ENCODE results near the gene SYNDIG1.

DNA sequence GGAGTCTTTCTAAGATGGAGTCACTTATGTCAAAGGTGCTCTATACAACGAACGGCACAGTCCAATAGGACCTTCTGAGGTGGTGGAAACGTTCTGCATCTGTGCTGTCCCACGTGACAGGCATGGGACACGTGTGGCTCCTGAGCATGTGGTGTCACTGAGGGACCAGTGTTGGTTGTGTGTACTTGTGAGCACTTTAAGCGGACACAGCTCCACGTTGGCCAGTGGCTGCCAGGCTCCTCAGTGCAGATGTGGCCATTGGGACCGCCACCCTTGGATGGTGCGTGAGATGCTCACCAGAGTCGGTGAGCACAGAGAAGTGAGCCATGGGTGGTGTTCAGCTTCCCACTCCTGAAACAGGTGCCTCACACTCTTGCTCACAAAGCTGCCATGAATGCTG, 110.0 kb downstream of the SYNDIG1 start:
- TF ChIP-seq, protein P1, sequence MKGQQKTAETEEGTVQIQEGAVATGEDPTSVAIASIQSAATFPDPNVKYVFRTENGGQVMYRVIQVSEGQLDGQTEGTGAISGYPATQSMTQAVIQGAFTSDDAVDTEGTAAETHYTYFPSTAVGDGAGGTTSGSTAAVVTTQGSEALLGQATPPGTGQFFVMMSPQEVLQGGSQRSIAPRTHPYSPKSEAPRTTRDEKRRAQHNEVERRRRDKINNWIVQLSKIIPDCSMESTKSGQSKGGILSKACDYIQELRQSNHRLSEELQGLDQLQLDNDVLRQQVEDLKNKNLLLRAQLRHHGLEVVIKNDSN (IDR thresholded peaks at IDR 0.05; ENCODE audit: borderline replicate concordance, low read depth) = no peak
- TF ChIP-seq, protein P2, sequence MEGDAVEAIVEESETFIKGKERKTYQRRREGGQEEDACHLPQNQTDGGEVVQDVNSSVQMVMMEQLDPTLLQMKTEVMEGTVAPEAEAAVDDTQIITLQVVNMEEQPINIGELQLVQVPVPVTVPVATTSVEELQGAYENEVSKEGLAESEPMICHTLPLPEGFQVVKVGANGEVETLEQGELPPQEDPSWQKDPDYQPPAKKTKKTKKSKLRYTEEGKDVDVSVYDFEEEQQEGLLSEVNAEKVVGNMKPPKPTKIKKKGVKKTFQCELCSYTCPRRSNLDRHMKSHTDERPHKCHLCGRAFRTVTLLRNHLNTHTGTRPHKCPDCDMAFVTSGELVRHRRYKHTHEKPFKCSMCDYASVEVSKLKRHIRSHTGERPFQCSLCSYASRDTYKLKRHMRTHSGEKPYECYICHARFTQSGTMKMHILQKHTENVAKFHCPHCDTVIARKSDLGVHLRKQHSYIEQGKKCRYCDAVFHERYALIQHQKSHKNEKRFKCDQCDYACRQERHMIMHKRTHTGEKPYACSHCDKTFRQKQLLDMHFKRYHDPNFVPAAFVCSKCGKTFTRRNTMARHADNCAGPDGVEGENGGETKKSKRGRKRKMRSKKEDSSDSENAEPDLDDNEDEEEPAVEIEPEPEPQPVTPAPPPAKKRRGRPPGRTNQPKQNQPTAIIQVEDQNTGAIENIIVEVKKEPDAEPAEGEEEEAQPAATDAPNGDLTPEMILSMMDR (IDR thresholded peaks at IDR 0.05) = no peak
- no peak for TF ChIP-seq EP300 (IDR thresholded peaks at IDR 0.05; ENCODE audit: borderline replicate concordance in 1 of 2, low read depth in 1 of 2, low read length in 1 of 2)
- TF ChIP-seq, protein P3, sequence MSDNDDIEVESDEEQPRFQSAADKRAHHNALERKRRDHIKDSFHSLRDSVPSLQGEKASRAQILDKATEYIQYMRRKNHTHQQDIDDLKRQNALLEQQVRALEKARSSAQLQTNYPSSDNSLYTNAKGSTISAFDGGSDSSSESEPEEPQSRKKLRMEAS (IDR thresholded peaks at IDR 0.05; ENCODE audit: low read depth) = no peak
- no peak for TF ChIP-seq ELF1 (IDR thresholded peaks at IDR 0.05)

Data from SK-N-SH (cell line).